ENCODE data around the gene LRRC8E.
"Not testable (repeated sequence)": the region's sequence is repeated elsewhere in the genome, so short reads cannot be mapped to it uniquely, and the experiment has no call there.

Gene LRRC8E

DNA sequence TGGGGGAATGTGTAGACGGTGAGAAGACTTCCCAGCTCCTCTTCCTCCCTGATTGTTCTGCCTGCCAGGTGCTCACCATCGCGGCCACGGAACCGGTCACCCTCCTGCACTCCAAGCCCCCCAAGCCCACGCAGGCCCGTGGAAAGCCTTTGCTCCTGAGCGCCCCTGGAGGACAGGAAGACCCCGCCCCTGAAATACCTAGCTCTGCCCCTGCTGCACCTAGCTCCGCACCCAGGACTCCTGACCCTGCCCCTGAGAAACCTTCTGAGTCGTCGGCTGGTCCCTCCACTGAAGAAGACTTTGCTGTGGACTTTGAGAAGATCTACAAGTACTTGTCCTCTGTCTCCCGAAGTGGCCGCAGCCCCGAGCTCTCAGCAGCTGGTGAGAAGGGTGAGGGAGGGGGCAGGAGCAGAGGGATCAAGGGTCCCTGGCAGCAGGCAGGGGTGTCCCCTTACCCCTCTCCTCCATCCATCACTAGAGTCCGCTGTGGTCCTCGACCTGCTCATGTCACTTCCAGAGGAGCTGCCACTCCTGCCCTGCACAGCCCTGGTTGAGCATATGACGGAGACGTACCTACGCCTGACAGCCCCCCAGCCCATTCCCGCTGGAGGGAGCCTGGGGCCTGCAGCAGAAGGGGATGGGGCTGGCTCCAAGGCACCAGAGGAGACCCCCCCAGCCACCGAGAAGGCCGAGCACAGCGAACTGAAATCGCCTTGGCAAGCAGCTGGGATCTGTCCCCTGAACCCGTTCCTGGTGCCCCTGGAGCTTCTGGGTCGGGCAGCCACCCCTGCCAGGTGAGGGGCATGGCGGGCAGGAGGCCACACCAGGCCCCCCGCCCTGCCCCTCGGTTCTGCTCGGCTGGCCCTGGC, 33.9 kb downstream of the LRRC8E start:
- DNase-seq = no peak

DNA sequence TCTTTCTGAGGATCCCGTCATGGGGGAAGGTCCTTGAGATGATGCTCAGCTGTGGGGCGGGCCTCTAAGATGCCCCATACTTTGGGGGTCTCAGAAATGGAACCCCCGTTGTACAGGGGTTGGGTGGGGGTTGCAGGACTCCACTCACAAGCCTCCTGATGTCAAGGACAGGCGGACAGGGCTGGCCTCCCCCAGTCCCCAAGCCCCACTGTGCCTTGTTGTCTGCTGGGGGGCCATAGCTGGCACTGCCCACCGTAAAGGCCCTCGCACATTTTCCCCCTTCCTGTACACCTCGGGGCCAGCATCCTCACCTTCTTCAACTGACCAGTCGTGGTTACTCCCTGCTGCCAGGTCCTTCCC, 34.5 kb downstream of the LRRC8E start:
- DNase-seq = no peak

- no peak for DNase-seq
These were observed 35.2 kb downstream of the LRRC8E start for GRCh38 chr19:7923295-7924191.

- DNase-seq = no peak
These were observed 35.9 kb downstream of the LRRC8E start for GRCh38 chr19:7924241-7924640.

DNA sequence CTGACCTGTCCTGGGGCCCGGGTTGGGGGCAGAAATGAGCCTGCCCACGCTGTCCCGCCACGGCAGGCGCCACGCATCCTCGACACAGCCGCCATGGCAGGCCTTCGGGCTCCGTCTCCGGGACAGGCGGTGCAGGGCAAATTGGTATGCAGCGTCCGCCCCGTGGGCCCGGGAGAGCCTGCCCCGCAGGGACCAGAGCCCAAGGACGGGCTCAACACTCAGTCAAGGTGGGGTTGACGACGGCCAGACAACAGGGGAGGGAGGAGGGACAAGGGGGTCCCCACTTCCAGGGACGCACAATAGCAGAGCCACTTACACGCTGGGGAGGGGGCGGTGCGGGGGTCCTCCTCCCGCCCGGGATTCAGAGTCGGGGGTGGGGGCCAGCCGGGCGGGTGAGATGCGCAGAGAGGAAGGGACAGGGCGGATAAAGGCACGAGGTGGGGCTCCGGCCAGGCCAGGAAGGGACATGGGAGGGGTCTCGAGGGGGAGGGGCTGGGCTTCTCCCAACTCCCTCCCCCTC, 36.4 kb downstream of the LRRC8E start:
- no peak for DNase-seq

- peak in 1 of 2 experiments; percentile 77 for DNase-seq
These were observed 37.0 kb downstream of the LRRC8E start for GRCh38 chr19:7925171-7925851.

DNA sequence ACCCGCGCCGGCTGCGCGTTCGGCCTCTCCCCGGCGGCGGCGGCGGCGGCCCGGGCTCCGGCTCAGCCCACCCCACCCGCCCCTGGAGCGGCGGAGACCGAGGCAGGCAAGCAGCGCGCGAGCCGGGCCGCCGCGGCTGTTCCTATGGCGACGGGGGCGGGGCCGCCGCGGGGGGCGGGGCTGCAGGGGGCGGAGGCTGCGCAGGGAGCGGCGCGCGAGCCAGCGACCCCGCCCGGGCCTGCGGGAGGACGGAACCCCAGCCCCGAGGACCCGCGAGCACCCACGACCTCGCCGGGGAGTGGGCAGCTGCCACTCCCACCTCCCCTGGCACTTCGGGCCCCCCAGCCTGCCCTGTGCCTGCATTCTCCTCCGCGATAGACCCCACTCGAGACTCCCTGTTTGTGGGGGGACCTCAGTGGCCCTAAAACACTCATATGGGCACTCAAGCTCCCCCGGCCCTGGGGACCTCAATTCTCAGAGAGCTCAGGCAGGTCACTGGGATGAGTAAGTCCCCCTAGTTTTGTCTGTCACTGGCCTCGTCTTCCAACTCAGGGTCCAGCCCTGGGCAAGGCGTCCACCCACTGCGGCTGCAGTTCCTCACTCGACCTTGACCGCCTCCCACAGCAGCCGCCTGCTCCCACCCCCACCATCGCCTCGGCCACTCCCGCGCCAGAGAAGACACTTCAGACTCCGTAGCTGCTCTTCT, 37.9 kb downstream of the LRRC8E start, which contains the start of gene CTXN1:
Gene CTXN1, minus strand, starts transcription at position 115 of the 706 bp plus-strand sequence. CDS start 597 bp downstream, outside the sequence.
- peak in 1 of 2 experiments; percentile 65 for DNase-seq

DNA sequence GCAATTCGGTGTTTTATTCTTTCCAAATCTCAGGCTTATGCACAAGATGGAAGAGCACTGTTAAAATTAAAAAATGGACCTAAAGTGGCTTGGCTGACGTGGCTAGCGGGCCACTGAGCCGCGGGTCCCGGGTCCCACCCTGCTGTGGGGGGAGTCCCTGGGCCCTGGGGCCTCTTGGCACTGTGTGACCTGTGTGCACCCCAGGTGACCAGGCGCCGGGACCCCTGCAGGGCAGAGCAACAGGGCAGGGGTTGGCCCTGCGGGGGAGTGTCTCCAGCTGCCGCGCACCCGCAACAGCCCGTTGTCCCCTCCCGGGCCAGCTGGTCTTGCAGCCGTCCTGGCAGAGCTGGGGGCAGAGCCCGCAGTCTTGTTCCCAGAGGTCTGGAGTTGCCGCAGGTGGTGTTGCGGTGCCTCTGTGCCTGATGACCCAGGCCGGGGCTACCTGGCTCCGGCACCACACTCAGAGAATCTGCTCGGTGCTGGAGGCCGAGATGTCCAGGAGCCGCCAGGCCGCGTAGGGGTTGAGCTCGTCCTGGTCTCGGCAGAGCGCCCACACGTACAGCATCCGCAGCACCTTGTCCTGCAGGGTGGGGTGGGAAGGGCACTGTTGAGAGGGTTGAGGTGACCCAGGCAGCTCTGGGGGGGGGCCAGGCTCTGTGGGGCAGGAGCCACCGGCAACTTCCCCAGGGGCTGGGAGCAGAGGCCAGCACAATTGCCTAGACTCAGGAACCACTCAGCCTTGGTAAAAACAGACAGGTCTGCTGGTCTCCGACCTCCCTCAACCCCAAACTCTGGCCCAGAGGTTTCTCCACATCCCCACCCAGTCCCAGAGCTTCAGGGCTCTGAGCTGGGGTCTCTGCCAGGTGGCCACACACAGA, 38.7 kb downstream of the LRRC8E start:
- no peak for DNase-seq

- no peak for DNase-seq
These were observed 39.5 kb downstream of the LRRC8E start for GRCh38 chr19:7927605-7928333.

- no peak for DNase-seq
These were observed 40.0 kb downstream of the LRRC8E start for GRCh38 chr19:7928334-7928706.

GRCh38 chr19:7928741-7929701, 40.7 kb downstream of the LRRC8E start:
- peak in 1 of 2 experiments; percentile 44 for DNase-seq

DNA sequence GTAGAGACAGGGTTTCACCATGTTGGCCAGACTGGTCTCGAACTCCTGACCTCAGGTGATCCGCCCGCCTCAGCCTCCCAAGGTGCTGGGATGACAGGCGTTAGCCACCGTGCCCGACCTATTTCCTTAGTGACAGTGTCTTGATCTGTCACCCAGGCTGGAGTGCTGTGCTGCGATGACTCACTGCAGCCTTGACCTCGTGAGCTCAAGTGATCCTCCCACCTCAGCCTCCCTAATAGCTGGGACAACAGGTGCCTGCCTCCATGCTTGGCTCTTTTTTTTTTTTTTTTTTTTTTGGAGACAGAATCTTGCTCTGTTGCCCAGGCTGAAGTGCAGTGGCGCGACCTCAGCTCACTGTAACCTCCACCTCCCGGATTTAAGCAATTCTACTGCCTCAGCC, 41.7 kb downstream of the LRRC8E start:
- not testable (repeated sequence) for DNase-seq

- no peak for DNase-seq
These were observed 42.5 kb downstream of the LRRC8E start for GRCh38 chr19:7930765-7931164.

GRCh38 chr19:7931221-7932061, 43.1 kb downstream of the LRRC8E start:
- DNase-seq = no peak

- DNase-seq = no peak
These were observed 44.1 kb downstream of the LRRC8E start for GRCh38 chr19:7932276-7932929.

DNA sequence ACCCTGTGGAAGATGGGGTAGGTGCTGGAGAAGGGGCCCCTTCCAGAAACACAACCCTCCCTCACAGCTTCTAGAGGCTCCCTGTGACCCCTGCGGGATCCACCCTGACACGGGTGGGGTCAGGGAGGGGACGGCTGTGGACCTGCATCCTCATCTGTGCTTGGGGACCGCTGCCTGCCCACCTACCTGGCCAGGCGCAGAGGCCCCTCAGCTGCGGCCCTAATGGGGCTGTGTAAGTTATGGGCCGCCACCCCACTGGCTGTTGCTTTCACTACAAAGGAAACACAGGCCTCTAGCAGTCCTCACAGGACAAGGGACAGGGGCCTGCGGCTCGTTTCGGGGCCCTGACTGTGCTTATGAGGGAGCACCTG, 44.6 kb downstream of the LRRC8E start:
- no peak for DNase-seq

GRCh38 chr19:7933411-7933810, 45.1 kb downstream of the LRRC8E start:
- no peak for DNase-seq
